Pancreas (tissue), 10 donors: ENCODE measurements around the gene CDK14. TPM values are rescaled to one million over a fixed set of nuclear protein-coding genes. Genes with fewer than 3 reads are reported as not detected.

Experiments
- ATAC-seq, 4 donors: fragments of 200-7000 bp; cut with Tn5 transposase; one replicate each; pipeline versions ENCODE4 v1.8.0 to v1.9.1; 2020; ENCODE audit warnings: mild to moderate bottlenecking in 4 of 4, moderate library complexity in 4 of 4
- DNase-seq, 6 donors: peaks; one replicate each; pipeline ENCODE4 v3.0.0-alpha.2; 2020
- FAIRE-seq: peaks from 2 replicates; lab custom pipeline; 2012; peaks lifted over from hg19 to GRCh38; lab: Jason Lieb, UNC
- H3K27ac ChIP-seq, 4 donors: fragments of 200-600 bp; sonication (generic); 1 replicate in 3 of 4; 2 replicates in 1 of 4; pipeline versions ENCODE4 v1.5.0 to v1.8.0; 2020
- H3K27me3 ChIP-seq, 4 donors: fragments of 200-600 bp; one replicate each; pipeline ENCODE4 v1.8.0; 2021
- H3K36me3 ChIP-seq, 3 donors: fragments of 200-600 bp; sonication (generic) in 1 of 3; one replicate each; pipeline versions ENCODE4 v1.5.0 to v1.8.0; 2020 to 2021
- H3K4me1 ChIP-seq, 3 donors: fragments of 200-600 bp; one replicate each; pipeline ENCODE4 v1.8.0; 2021
- H3K4me3 ChIP-seq, 4 donors: fragments of 200-600 bp; sonication (generic) in 2 of 4; one replicate each; pipeline versions ENCODE4 v1.5.0 to v1.8.0; 2020 to 2021
- H3K9me3 ChIP-seq, 4 donors: fragments of 200-600 bp; one replicate each; pipeline ENCODE4 v1.8.0; 2021
- CTCF ChIP-seq, 4 donors: fragments of 200-600 bp; sonication (generic) in 3 of 4; IDR thresholded peaks; one replicate each; pipeline versions ENCODE4 v1.5.0 to v1.8.0; 2021; ENCODE audit warnings: antibody characterized with exemption in 4 of 4
- WGBS, 2 donors: extraction: QIAGEN DNeasy Blood & Tissue Kit; methylation state at CpG; one replicate each; pipeline ENCODE4 v1.1.7; 2013; 5-methylcytosine and 5-hydroxymethylcytosine counted together
- intact Hi-C, 3 donors: fragments of 100-400 bp; cut with DNase I; formaldehyde crosslinking; loops; one replicate each; pipeline versions ENCODE4 v1.11.1 to v1.14.2; 2022
- polyA plus RNA-seq, 2 donors: library from polyadenylated mRNA; stranded (reverse); fragments of 200-250 nt; gene quantifications; one replicate each; pipeline ENCODE4 v1.2.3, GENCODE V29; 2013
- total RNA-seq, 6 donors: library from RNA; stranded (reverse); fragmentation: NEBNext Ultra II Directional in 4 of 6; extraction: Animal tissue kit (Norgen Biotek cat#: 25700) in 4 of 6; gene quantifications; one replicate each; pipeline versions ENCODE4 v1.2.1 to v1.2.4, GENCODE V29; 2021 to 2023
- donor health status: healthy with polysubstance abuse.
- donor health status: DM: no; HTN: no; CAD: no; lungs with moderate emphysema.
- donor health status: DM: no; HTN: no; CAD: no.
- donor health status: control.
- donor health status: control.
- donor health status: Bipolar disorder and iron deficiency.
- donor health status: DM: yes; HTN: yes; CAD: no.
- donor health status: DM: no; HTN: no; CAD: no.
- donor health status: DM: no; HTN: no; CAD: no.
- donor health status: DM: yes; HTN: yes; CAD: no.

Gene CDK14
- total and polyA plus RNA-seq, 8 donors, result 4.5 to 48.3 (median 24.7) TPM

- no peaks in the 10 kb centered on the region for H3K9me3 ChIP-seq
- FAIRE-seq (no peak), DNase-seq (no peak), ATAC-seq (peak in 2 of 4 donors; percentile 32 to 64)
- intact Hi-C loops, result no loop called here
- no peaks in the 10 kb centered on the region for H3K4me1 ChIP-seq
- H3K4me3 ChIP-seq, result no peak overlapping the region
- H3K27ac ChIP-seq, result no peak overlapping the region
- 45 to 70% methylated on average over 5 of the region's 5 CpGs for WGBS, 2 donors
- H3K27me3 ChIP-seq, result no peaks in the 10 kb centered on the region
- no peak for TF ChIP-seq CTCF (IDR thresholded peaks at IDR 0.05)
- no peaks in the 10 kb centered on the region for H3K36me3 ChIP-seq
These were observed 587.0 kb downstream of the CDK14 start for GRCh38 chr7:91182819-91183764.

GRCh38 chr7:91185771-91186170 is 589.6 kb downstream of the CDK14 start:
- Histone ChIP-seq H3K27ac (no peak overlapping the region), H3K27me3 (no peaks in the 10 kb centered on the region), H3K4me3 (no peak overlapping the region), H3K4me1 (no peaks in the 10 kb centered on the region), H3K9me3 (no peaks in the 10 kb centered on the region), H3K36me3 (no peaks in the 10 kb centered on the region)
- intact Hi-C loops, result no loop called here
- FAIRE-seq, result no peak
- no peak for TF ChIP-seq CTCF (IDR thresholded peaks at IDR 0.05)
- no peak for ATAC-seq
- no peak for DNase-seq
- WGBS, 2 donors, result 97 to 99% methylated on average over 2 of the region's 2 CpGs

GRCh38 chr7:91187061-91187460 is 590.9 kb downstream of the CDK14 start:
- no peak for DNase-seq
- TF ChIP-seq CTCF (IDR thresholded peaks at IDR 0.05), result no peak
- Histone ChIP-seq H3K27me3 (no peaks in the 10 kb centered on the region), H3K27ac (no peak overlapping the region), H3K4me1 (no peaks in the 10 kb centered on the region), H3K36me3 (no peaks in the 10 kb centered on the region), H3K9me3 (no peaks in the 10 kb centered on the region), H3K4me3 (no peak overlapping the region)
- ATAC-seq, result no peak
- FAIRE-seq, result no peak
- intact Hi-C loops, result no loop called here
- WGBS, 2 donors, result 92% methylated on average over 2 of the region's 2 CpGs

GRCh38 chr7:91191771-91192170 is 595.6 kb downstream of the CDK14 start:
- no peaks in the 10 kb centered on the region for H3K4me1 ChIP-seq
- no peak for TF ChIP-seq CTCF (IDR thresholded peaks at IDR 0.05)
- no peaks in the 10 kb centered on the region for H3K9me3 ChIP-seq
- intact Hi-C loops, result no loop called here
- FAIRE-seq (no peak), DNase-seq (no peak), ATAC-seq (no peak)
- WGBS, 2 donors, result 95% methylated on average over 3 of the region's 3 CpGs
- no peak overlapping the region for H3K27ac ChIP-seq
- no peaks in the 10 kb centered on the region for H3K36me3 ChIP-seq
- no peak overlapping the region for H3K4me3 ChIP-seq
- no peaks in the 10 kb centered on the region for H3K27me3 ChIP-seq

GRCh38 chr7:91193141-91193540 is 597.0 kb downstream of the CDK14 start:
- intact Hi-C loops, result no loop called here
- ATAC-seq (no peak), DNase-seq (no peak), FAIRE-seq (no peak)
- Histone ChIP-seq H3K4me3 (no peak overlapping the region), H3K27ac (no peak overlapping the region), H3K36me3 (no peaks in the 10 kb centered on the region), H3K4me1 (no peaks in the 10 kb centered on the region), H3K9me3 (no peaks in the 10 kb centered on the region), H3K27me3 (no peaks in the 10 kb centered on the region)
- TF ChIP-seq CTCF (IDR thresholded peaks at IDR 0.05), result no peak
- WGBS, 2 donors, result 89 to 100% methylated on average over 1 of the region's 1 CpG
